LNCaP clone FGC (cell line): ENCODE measurements around the gene MARS1.
"Not testable (repeated sequence)": the region's sequence is repeated elsewhere in the genome, so short reads cannot be mapped to it uniquely, and the experiment has no call there.

Experiments
- DNase-seq: peaks from one replicate; pipeline ENCODE4 v3.0.0-alpha.2; 2011; ENCODE audit warnings: low read depth
- H3K4me3 ChIP-seq: 2 replicates; pipeline ENCODE4 v1.5.1; 2011; ENCODE audit warnings: mild to moderate bottlenecking, low read depth, low read length, control low read depth
- CTCF ChIP-seq: IDR thresholded peaks from 2 replicates; pipeline ENCODE4 v1.5.1; 2012; ENCODE audit warnings: mild to moderate bottlenecking; ENCODE audit not compliant: control insufficient read depth, insufficient read depth; ENCODE audit errors: extremely low read depth

Gene MARS1

GRCh38 chr12:57554453-57554852 is 66.6 kb downstream of the MARS1 start:
- no peak overlapping the region for H3K4me3 ChIP-seq
- DNase-seq, result no peak
- no peak for TF ChIP-seq CTCF

GRCh38 chr12:57554897-57555296 is 67.0 kb downstream of the MARS1 start:
- TF ChIP-seq CTCF, result no peak

GRCh38 chr12:57558864-57559263 is 71.0 kb downstream of the MARS1 start:
- TF ChIP-seq CTCF, result no peak
- H3K4me3 ChIP-seq, result no peak overlapping the region
- no peak for DNase-seq

More at GRCh38 chr12:57554897-57555296, 67.0 kb downstream of the MARS1 start:
- no peak for DNase-seq
- H3K4me3 ChIP-seq, result no peak overlapping the region

GRCh38 chr12:57560516-57560915 is 72.6 kb downstream of the MARS1 start:
- no peak overlapping the region for H3K4me3 ChIP-seq
- no peak for TF ChIP-seq CTCF
- no peak for DNase-seq

- H3K4me3 ChIP-seq, DNase-seq: not testable (repeated sequence)
Observed at GRCh38 chr12:57561117-57561516, 73.2 kb downstream of the MARS1 start.

GRCh38 chr12:57563358-57563757 is 75.5 kb downstream of the MARS1 start:
- no peak for DNase-seq
- H3K4me3 ChIP-seq, result no peak overlapping the region

GRCh38 chr12:57564178-57564740 is 76.4 kb downstream of the MARS1 start:
- no peak for DNase-seq
- TF ChIP-seq CTCF, result no peak
- no peak overlapping the region for H3K4me3 ChIP-seq

More at GRCh38 chr12:57563358-57563757, 75.5 kb downstream of the MARS1 start:
- TF ChIP-seq CTCF, result no peak
